Body of pancreas (tissue), 4 donors: Measurements from ENCODE around the gene TARBP1.

Experiments
- CTCF ChIP-seq, 7 experiments: fragments of 450-650 bp in 4 of 7; fragments of 200-600 bp in 3 of 7; sonication (generic) in 3 of 7; IDR thresholded peaks; one replicate each; pipeline ENCODE4 v1.5.1; 2016 to 2019; ENCODE audit warnings: antibody characterized with exemption in 7 of 7
- POLR2A ChIP-seq, 3 donors: fragments of 450-650 bp; IDR thresholded peaks; one replicate each; pipeline ENCODE4 v1.6.1; 2016; ENCODE audit warnings: antibody characterized with exemption in 3 of 3, mild to moderate bottlenecking in 2 of 3

GRCh38 chr1:234435620-234436019, 43.4 kb downstream of the TARBP1 start:
- TF ChIP-seq CTCF (IDR thresholded peaks at IDR 0.05) (no peak), POLR2A (IDR thresholded peaks at IDR 0.05) (no peak)
